ENCODE data around the gene SPATA6L.
A peak's percentile ranks its signal among the peaks of the same experiment; 100 is the strongest.

SPATA6L gene

DNA sequence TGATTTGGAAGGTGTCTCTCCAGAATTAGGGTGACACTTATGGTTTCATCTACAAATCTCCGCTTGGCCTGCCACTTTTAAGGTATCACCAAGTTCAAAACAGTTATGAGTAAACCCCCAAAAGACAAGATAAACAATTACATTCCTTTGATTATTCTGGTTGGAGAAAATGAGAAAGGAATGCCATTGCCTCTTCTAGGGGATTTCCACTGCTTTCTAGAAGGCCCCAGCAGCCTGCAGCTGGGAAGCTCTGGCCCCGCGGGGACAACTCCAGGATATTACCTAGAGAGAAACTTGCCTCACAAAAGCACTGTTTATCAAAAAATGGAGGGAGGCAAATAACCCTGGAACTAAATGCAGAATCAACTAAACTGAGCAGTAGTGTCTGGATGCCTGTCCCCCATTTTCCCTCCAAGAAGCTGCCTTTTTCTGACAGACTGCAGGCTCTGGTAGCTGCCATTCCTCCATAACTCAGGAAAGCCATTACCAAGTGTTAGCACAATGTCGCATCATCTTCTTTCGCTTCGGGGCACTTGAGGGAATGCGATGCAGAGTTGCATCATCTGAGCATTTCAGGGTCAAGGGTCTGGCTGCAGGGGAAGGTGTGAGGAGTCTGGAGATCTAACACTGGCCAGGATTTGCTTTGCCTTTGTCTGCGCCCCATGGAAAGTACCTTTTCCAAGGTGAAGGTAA lies 75.7 kb downstream of the SPATA6L start:
- Histone ChIP-seq H3K36me3 (ENCODE audit: control insufficient read depth, insufficient read depth, low read length) (no peaks in the 10 kb centered on the region), H3K4me3 (ENCODE audit: low read length) (no peak overlapping the region), H3K4me1 (ENCODE audit: control insufficient read depth, insufficient read depth, low read length) (peaks cover 24% of the 10 kb centered on the region), H3K27ac (ENCODE audit: low read depth, low read length) (peak overlapping the region; percentile 78), H3K9ac (ENCODE audit: low read length) (no peak overlapping the region), H3K27me3 (ENCODE audit: control insufficient read depth, insufficient read depth, low read length) (no peaks in the 10 kb centered on the region)

DNA sequence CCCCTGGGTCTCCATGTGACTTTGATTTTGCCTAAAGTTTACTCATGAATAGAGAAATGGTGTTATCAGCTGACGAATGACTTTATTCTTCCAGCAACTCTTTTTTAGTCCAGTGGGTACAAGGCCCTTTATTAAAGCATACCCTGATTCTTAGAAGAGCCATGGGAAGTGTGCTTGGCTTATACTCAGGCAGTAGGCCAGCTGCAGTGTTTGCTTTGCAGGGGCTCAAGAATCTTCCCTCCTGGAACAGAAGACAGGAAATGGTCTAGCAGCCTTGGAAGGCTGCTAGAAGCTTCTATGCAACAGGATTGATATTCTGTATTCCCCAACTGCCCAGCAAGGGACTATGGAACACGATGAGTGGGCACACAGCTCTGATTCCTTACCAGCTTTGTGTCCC lies 77.6 kb downstream of the SPATA6L start:
- peaks cover 24% of the 10 kb centered on the region for H3K4me1 ChIP-seq (ENCODE audit: control insufficient read depth, insufficient read depth, low read length)
- peak overlapping the region; percentile 27 for H3K27ac ChIP-seq (ENCODE audit: low read depth, low read length)
- H3K36me3 ChIP-seq (ENCODE audit: control insufficient read depth, insufficient read depth, low read length): peaks cover 2% of the 10 kb centered on the region
- H3K4me3 ChIP-seq (ENCODE audit: low read length): no peak overlapping the region
- H3K27me3 ChIP-seq (ENCODE audit: control insufficient read depth, insufficient read depth, low read length): no peaks in the 10 kb centered on the region
- H3K9ac ChIP-seq (ENCODE audit: low read length): no peak overlapping the region

DNA sequence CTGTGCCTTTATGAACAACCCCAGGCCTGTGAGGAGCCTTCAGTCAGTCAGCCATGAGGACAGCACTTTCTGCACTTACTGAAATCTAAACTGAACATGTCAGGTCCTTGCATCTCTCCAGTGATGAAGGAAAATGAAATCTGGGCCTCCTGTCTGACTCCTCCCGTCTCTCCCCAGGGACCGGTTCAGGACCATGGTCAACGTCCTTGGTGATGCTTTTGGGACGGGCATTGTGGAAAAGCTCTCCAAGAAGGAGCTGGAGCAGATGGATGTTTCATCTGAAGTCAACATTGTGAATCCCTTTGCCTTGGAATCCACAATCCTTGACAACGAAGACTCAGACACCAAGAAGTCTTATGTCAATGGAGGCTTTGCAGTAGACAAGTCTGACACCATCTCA lies 81.1 kb downstream of the SPATA6L start:
- peaks cover 2% of the 10 kb centered on the region for H3K36me3 ChIP-seq (ENCODE audit: control insufficient read depth, insufficient read depth, low read length)
- H3K4me3 ChIP-seq (ENCODE audit: low read length): no peak overlapping the region
- H3K4me1 ChIP-seq (ENCODE audit: control insufficient read depth, insufficient read depth, low read length): peaks cover 12% of the 10 kb centered on the region
- no peaks in the 10 kb centered on the region for H3K27me3 ChIP-seq (ENCODE audit: control insufficient read depth, insufficient read depth, low read length)
- no peak overlapping the region for H3K27ac ChIP-seq (ENCODE audit: low read depth, low read length)
- H3K9ac ChIP-seq (ENCODE audit: low read length): no peak overlapping the region

DNA sequence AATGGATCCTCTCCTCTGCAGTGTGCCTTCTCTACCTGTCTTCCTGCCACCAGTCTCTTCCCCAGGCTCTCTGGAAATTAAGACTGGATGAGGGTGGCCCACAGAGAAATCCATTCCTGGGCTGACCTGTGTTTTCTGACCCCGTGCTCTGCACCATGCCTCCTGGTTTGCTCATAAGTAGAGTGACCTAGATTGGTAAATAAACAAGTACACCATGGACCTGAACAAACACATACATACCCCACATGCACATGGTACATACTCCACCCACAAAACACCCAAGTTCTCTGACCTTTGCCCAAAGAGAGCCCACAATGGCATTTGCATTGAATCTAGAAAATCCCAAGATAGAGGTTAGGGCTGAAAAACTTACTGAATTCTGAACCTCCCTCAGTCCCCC lies 81.6 kb downstream of the SPATA6L start:
- H3K36me3 ChIP-seq (ENCODE audit: control insufficient read depth, insufficient read depth, low read length): peaks cover 2% of the 10 kb centered on the region
- H3K4me1 ChIP-seq (ENCODE audit: control insufficient read depth, insufficient read depth, low read length): peaks cover 12% of the 10 kb centered on the region
- H3K4me3 ChIP-seq (ENCODE audit: low read length): no peak overlapping the region
- H3K27me3 ChIP-seq (ENCODE audit: control insufficient read depth, insufficient read depth, low read length): no peaks in the 10 kb centered on the region
- no peak overlapping the region for H3K9ac ChIP-seq (ENCODE audit: low read length)
- no peak overlapping the region for H3K27ac ChIP-seq (ENCODE audit: low read depth, low read length)

DNA sequence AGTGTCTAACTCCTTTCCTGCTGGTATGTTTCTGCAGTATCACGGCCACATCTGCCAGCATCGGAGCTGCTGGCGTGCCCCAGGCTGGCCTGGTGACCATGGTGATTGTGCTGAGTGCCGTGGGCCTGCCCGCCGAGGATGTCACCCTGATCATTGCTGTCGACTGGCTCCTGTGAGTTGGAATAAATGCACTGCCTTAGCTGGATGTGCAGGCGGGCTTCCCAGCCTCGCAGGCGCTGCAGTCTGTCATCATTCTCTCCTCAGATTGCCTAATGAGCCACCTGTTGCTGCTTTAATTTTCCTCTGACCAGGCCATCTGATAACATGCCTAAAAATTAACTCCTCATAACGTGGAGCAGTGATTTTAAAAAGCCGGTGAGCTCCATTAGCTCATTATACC lies 83.3 kb downstream of the SPATA6L start:
- no peak overlapping the region for H3K9ac ChIP-seq (ENCODE audit: low read length)
- H3K36me3 ChIP-seq (ENCODE audit: control insufficient read depth, insufficient read depth, low read length): peaks cover 2% of the 10 kb centered on the region
- peaks cover 3% of the 10 kb centered on the region for H3K4me1 ChIP-seq (ENCODE audit: control insufficient read depth, insufficient read depth, low read length)
- no peaks in the 10 kb centered on the region for H3K27me3 ChIP-seq (ENCODE audit: control insufficient read depth, insufficient read depth, low read length)
- H3K4me3 ChIP-seq (ENCODE audit: low read length): no peak overlapping the region
- H3K27ac ChIP-seq (ENCODE audit: low read depth, low read length): no peak overlapping the region

DNA sequence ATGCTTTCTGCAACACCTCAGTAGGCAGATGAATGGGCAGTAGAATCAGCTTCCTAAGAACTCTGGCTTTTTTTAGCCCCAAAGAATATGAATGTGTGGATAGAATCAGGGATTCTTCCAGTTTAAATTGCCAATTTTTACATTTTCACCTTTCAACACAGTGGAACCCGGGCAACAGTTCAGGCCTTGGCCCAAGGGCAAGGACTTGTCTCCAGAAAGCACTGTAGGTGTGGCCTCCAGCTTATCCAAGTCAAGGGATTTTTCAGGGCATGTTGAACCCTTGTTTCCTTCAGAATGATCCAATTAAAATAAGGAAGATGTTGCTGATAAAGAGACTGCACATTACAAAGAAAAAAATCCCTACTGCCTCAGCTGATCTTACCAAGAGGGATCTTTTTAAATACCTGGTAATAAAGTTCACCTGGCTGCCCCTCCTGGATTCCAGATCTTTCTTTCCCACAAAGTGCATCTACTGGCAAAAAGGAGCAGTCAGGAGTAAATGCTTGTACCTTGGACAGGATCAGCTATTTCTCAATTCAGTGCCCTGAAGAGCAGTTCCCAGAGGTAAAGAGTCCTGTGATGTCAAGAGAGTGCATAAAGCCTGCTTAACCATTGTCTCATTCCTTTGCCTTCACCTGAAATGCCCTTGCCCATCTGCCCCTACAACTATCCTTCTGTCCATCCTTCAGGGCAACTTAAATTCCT lies 84.3 kb downstream of the SPATA6L start:
- no peak overlapping the region for H3K9ac ChIP-seq (ENCODE audit: low read length)
- H3K4me1 ChIP-seq (ENCODE audit: control insufficient read depth, insufficient read depth, low read length): no peaks in the 10 kb centered on the region
- H3K4me3 ChIP-seq (ENCODE audit: low read length): no peak overlapping the region
- no peaks in the 10 kb centered on the region for H3K27me3 ChIP-seq (ENCODE audit: control insufficient read depth, insufficient read depth, low read length)
- no peak overlapping the region for H3K27ac ChIP-seq (ENCODE audit: low read depth, low read length)
- H3K36me3 ChIP-seq (ENCODE audit: control insufficient read depth, insufficient read depth, low read length): peaks cover 2% of the 10 kb centered on the region

DNA sequence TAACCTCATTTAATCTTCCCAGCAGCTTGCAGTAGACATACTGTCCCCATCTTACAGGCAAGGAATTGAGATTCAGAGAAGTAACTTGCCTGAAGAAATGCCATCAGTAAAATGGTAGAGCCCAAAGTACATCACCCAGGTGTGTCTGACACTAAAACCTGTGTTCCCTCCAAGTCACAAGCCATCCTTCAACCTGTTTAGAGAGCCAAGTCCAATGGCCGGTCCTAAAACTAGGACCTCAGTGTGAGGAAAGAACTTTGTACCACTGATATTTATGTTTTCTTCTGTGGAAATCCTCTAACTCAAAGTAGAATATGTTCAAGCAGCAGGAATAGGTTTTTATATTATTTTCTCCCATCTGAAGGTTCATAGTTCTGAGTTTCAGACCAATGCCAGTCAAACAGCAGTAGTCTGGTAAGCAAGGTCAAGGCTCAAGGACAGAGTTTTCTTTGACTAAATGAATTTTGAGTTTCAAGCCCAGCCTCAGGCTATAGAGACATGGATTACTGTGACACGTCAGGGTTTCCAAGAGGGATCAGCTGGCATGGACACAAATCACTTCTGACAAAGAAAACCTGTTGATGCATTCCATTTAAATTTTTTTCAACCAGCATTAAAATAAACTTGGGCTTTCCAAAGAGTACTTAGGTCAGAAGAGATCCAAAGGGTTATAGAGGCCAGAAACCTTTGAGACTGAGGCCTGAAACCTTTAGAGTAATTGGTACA lies 85.1 kb downstream of the SPATA6L start:
- Histone ChIP-seq H3K4me1 (ENCODE audit: control insufficient read depth, insufficient read depth, low read length) (no peaks in the 10 kb centered on the region), H3K27ac (ENCODE audit: low read depth, low read length) (no peak overlapping the region), H3K4me3 (ENCODE audit: low read length) (no peak overlapping the region), H3K9ac (ENCODE audit: low read length) (no peak overlapping the region), H3K27me3 (ENCODE audit: control insufficient read depth, insufficient read depth, low read length) (no peaks in the 10 kb centered on the region), H3K36me3 (ENCODE audit: control insufficient read depth, insufficient read depth, low read length) (peaks cover 2% of the 10 kb centered on the region)

DNA sequence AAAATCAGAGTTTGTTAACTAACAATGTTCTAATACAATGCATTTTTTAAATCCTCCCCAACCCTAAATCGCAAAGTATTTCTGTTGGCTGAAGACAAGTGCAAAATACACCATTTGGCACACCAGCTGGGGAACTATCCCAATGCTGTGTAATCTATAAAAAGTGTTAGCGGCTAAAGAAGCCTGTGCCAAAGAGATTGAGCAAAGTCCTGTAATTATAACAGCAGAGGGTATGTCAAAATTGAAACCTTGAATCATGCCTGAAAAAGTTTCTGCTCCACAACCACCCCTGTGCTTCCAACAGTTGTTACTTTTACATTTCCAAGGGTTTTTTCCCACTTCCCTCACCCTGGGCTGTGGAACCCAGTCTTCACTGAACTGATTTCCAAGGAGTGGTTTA lies 87.3 kb downstream of the SPATA6L start:
- no peak overlapping the region for H3K27ac ChIP-seq (ENCODE audit: low read depth, low read length)
- no peak overlapping the region for H3K9ac ChIP-seq (ENCODE audit: low read length)
- H3K27me3 ChIP-seq (ENCODE audit: control insufficient read depth, insufficient read depth, low read length): no peaks in the 10 kb centered on the region
- H3K4me3 ChIP-seq (ENCODE audit: low read length): no peak overlapping the region
- no peaks in the 10 kb centered on the region for H3K4me1 ChIP-seq (ENCODE audit: control insufficient read depth, insufficient read depth, low read length)
- peaks cover 2% of the 10 kb centered on the region for H3K36me3 ChIP-seq (ENCODE audit: control insufficient read depth, insufficient read depth, low read length)

DNA sequence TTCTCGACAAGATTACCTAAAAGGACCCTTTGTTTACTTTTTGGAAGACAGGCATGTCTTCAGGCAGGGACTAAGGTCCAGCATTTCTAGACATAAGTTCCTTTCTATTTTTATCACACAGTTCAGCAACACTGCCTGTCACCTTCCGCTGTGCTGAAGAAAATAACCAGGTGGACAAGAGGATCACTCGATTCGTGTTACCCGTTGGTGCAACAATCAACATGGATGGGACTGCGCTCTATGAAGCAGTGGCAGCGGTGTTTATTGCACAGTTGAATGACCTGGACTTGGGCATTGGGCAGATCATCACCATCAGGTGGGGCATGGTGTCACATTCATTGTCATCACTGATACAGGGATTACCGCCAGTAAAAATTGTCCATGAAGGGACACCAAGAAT lies 89.8 kb downstream of the SPATA6L start:
- Histone ChIP-seq H3K36me3 (ENCODE audit: control insufficient read depth, insufficient read depth, low read length) (no peaks in the 10 kb centered on the region), H3K9ac (ENCODE audit: low read length) (no peak overlapping the region), H3K4me3 (ENCODE audit: low read length) (no peak overlapping the region), H3K27ac (ENCODE audit: low read depth, low read length) (no peak overlapping the region), H3K27me3 (ENCODE audit: control insufficient read depth, insufficient read depth, low read length) (no peaks in the 10 kb centered on the region), H3K4me1 (ENCODE audit: control insufficient read depth, insufficient read depth, low read length) (no peaks in the 10 kb centered on the region)

DNA sequence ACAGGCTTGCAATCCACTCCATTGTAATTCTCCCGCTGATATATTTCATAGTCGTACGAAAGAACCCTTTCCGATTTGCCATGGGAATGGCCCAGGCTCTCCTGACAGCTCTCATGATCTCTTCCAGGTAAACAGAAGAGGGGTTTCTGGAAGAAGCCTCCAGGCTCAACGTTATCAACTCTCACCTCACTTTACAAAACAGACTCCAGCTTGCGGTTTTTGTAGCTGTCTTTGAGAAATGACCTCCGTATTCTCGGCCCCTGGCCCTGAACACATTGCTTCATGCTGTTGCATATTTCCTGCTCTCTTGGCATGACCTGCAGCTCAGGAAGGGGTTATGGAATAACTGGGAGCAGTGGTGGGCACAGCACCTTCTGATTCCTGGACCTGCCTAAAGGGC lies 90.3 kb downstream of the SPATA6L start:
- H3K4me3 ChIP-seq (ENCODE audit: low read length): no peak overlapping the region
- H3K27ac ChIP-seq (ENCODE audit: low read depth, low read length): no peak overlapping the region
- no peak overlapping the region for H3K9ac ChIP-seq (ENCODE audit: low read length)
- H3K27me3 ChIP-seq (ENCODE audit: control insufficient read depth, insufficient read depth, low read length): no peaks in the 10 kb centered on the region
- no peaks in the 10 kb centered on the region for H3K4me1 ChIP-seq (ENCODE audit: control insufficient read depth, insufficient read depth, low read length)
- no peaks in the 10 kb centered on the region for H3K36me3 ChIP-seq (ENCODE audit: control insufficient read depth, insufficient read depth, low read length)

DNA sequence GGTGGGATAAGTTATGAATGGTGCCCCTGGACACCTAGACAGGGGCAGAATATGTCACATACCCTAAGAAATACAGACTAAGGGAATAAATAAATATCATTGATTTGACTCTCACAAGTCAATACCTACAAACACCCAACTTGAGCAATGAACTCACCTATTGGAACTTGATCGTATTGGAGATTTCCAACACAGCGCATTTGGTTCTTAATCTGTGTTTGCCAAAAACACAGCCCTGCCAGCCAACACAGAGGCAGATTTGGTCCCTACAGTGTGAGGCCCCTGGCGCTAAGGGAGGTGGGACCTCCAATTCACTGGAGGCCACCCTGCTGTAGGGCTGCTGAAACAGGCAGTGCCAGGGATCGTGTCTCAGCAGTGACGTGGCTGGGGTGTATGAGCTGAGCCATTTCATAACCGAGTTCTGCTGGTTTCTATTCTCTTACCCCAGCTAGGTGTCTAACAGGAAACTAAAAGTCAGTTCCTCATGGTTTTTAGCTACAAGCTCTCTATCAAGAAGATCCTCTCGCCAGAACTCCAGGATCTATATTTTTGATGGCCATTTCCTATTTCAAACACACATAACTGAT lies 91.5 kb downstream of the SPATA6L start:
- Histone ChIP-seq H3K27me3 (ENCODE audit: control insufficient read depth, insufficient read depth, low read length) (no peaks in the 10 kb centered on the region), H3K9ac (ENCODE audit: low read length) (no peak overlapping the region), H3K4me1 (ENCODE audit: control insufficient read depth, insufficient read depth, low read length) (no peaks in the 10 kb centered on the region), H3K36me3 (ENCODE audit: control insufficient read depth, insufficient read depth, low read length) (no peaks in the 10 kb centered on the region), H3K27ac (ENCODE audit: low read depth, low read length) (no peak overlapping the region), H3K4me3 (ENCODE audit: low read length) (no peak overlapping the region)

DNA sequence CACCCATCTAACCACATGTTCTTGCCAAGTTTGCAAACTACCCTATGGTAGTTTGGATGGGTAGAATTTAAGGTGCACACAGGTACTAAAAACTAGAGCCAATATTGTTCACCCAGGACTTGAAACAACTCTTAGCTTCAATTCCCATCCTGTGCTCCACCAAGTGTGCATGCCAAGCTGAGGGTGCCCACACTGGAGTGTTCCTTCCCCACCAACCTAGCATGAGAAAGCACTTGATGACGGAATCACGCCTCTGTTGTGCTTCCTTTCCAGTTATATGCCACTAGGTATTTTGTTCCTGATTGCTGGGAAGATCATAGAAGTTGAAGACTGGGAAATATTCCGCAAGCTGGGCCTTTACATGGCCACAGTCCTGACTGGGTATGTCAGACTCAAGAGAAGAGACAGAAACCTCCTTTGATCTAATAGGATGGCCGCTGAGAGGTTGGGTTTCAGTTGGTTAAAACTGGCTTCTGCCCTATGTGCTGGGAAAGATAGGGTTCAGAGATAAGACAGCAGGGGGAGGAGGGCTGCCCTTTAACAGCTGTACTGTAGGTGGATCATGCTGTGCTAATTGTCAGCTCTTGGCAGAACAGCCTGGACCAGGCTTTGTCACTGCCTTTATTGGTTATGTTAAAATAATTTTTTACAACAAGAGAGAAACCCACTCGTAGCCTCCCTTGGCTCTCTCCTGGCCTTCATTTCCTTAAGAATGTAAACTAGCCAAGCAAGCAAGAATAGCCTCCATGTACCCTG lies 92.5 kb downstream of the SPATA6L start:
- peaks cover 3% of the 10 kb centered on the region for H3K4me1 ChIP-seq (ENCODE audit: control insufficient read depth, insufficient read depth, low read length)
- no peak overlapping the region for H3K4me3 ChIP-seq (ENCODE audit: low read length)
- H3K27ac ChIP-seq (ENCODE audit: low read depth, low read length): no peak overlapping the region
- no peak overlapping the region for H3K9ac ChIP-seq (ENCODE audit: low read length)
- no peaks in the 10 kb centered on the region for H3K27me3 ChIP-seq (ENCODE audit: control insufficient read depth, insufficient read depth, low read length)
- no peaks in the 10 kb centered on the region for H3K36me3 ChIP-seq (ENCODE audit: control insufficient read depth, insufficient read depth, low read length)

Measured in rectal smooth muscle tissue (tissue), 1 donor.